DOHH2 (cell line): Measurements from ENCODE around the gene CDKN1C.

Experiments
- EZH2phosphoT487 ChIP-seq: fragments of 200-600 bp; sonication (generic); IDR thresholded peaks from 2 replicates; pipeline ENCODE4 v1.6.1; 2017; ENCODE audit warnings: borderline replicate concordance, mild to moderate bottlenecking, antibody characterized with exemption, low read length, moderate library complexity, mixed read lengths
- TF ChIP-seq, protein P1 (sequence below): fragments of 200-600 bp; sonication (generic); IDR thresholded peaks from one replicate; pipeline ENCODE4 v1.5.1; 2014; ENCODE audit warnings: antibody characterized with exemption, mild to moderate bottlenecking, low read depth, low read length; ENCODE audit not compliant: poor library complexity, severe bottlenecking

- TF ChIP-seq, protein P1, sequence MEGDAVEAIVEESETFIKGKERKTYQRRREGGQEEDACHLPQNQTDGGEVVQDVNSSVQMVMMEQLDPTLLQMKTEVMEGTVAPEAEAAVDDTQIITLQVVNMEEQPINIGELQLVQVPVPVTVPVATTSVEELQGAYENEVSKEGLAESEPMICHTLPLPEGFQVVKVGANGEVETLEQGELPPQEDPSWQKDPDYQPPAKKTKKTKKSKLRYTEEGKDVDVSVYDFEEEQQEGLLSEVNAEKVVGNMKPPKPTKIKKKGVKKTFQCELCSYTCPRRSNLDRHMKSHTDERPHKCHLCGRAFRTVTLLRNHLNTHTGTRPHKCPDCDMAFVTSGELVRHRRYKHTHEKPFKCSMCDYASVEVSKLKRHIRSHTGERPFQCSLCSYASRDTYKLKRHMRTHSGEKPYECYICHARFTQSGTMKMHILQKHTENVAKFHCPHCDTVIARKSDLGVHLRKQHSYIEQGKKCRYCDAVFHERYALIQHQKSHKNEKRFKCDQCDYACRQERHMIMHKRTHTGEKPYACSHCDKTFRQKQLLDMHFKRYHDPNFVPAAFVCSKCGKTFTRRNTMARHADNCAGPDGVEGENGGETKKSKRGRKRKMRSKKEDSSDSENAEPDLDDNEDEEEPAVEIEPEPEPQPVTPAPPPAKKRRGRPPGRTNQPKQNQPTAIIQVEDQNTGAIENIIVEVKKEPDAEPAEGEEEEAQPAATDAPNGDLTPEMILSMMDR: no peak
- TF ChIP-seq EZH2phosphoT487: no peak
Observed at GRCh38 chr11:2842876-2843275, 42.7 kb downstream of the CDKN1C start.
